ENCODE measurements around the gene POLH.
"Not testable (repeated sequence)": the region's sequence is repeated elsewhere in the genome, so short reads cannot be mapped to it uniquely, and the experiment has no call there.

The POLH gene

GRCh38 chr6:43629505-43630300 is 53.7 kb downstream of the POLH start:
- H3K4me3 ChIP-seq (ENCODE audit: low read length) = peak overlapping the region; percentile 82
- peak; percentile 98 for DNase-seq (ENCODE audit: low read depth)
- TF ChIP-seq CTCF (IDR thresholded peaks at IDR 0.05; ENCODE audit: insufficient read depth, low read depth, low read length, missing control alignments) = no peak

- TF ChIP-seq CTCF (IDR thresholded peaks at IDR 0.05; ENCODE audit: insufficient read depth, low read depth, low read length, missing control alignments) = no peak
- no peak overlapping the region for H3K4me3 ChIP-seq (ENCODE audit: low read length)
- no peak for DNase-seq (ENCODE audit: low read depth)
Measured at GRCh38 chr6:43630980-43631619, 55.1 kb downstream of the POLH start.

- not testable (repeated sequence) for H3K4me3 ChIP-seq (ENCODE audit: low read length); DNase-seq (ENCODE audit: low read depth)
Measured at GRCh38 chr6:43633002-43633401, 57.0 kb downstream of the POLH start.

GRCh38 chr6:43634702-43635303 is 58.8 kb downstream of the POLH start:
- H3K4me3 ChIP-seq (ENCODE audit: low read length) = no peak overlapping the region
- DNase-seq (ENCODE audit: low read depth) = no peak

GRCh38 chr6:43635387-43636307 is 59.7 kb downstream of the POLH start, which contains the start of gene MAD2L1BP:
TSS of gene MAD2L1BP (plus strand) at chr6:43635840. CDS start at chr6:43635876, 36 bp downstream.
- TF ChIP-seq CTCF (IDR thresholded peaks at IDR 0.05; ENCODE audit: insufficient read depth, low read depth, low read length, missing control alignments) = no peak
- peak within 1 kb of the TSS; percentile 79 for H3K4me3 ChIP-seq (ENCODE audit: low read length)
- peak; percentile 61 for DNase-seq (ENCODE audit: low read depth)

More at GRCh38 chr6:43634702-43635303, 58.8 kb downstream of the POLH start:
- no peak for TF ChIP-seq CTCF (IDR thresholded peaks at IDR 0.05; ENCODE audit: insufficient read depth, low read depth, low read length, missing control alignments)

GRCh38 chr6:43636308-43636659 is 60.3 kb downstream of the POLH start:
- DNase-seq (ENCODE audit: low read depth) = peak; percentile 21
- H3K4me3 ChIP-seq (ENCODE audit: low read length) = peak overlapping the region; percentile 79
- TF ChIP-seq CTCF (IDR thresholded peaks at IDR 0.05; ENCODE audit: insufficient read depth, low read depth, low read length, missing control alignments) = no peak

Data from epithelial cell of esophagus (primary cell).